Measurements from ENCODE around the gene AQR. TPM values are rescaled to one million over a fixed set of nuclear protein-coding genes. Genes with fewer than 3 reads are reported as not detected.

AQR gene
- total RNA-seq, 1 donor from 2014 or later = 48.5 TPM

- no peak for DNase-seq (ENCODE audit: low spot score)
These were observed 90.4 kb downstream of the AQR start for GRCh38 chr15:34879107-34879506.

DNA sequence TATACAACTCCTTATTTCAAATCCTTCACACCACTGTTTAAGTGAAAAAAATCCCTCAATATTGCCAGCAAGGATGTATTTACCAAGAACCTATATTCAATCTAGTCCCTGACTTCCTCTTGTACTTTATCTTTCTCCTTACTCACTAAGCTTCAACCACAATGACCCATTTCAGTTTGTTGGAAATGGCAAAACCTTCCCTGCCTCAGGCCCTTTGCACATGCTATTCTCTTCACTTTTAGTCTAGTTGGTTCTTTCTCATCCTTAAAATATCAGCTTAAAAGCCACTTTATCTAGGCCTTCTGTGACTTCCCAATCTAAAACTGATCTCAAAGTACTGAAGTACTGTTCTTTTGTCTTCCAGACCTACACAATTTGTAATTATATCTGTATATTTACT is 92.9 kb downstream of the AQR start:
- DNase-seq (ENCODE audit: low spot score) = no peak

DNA sequence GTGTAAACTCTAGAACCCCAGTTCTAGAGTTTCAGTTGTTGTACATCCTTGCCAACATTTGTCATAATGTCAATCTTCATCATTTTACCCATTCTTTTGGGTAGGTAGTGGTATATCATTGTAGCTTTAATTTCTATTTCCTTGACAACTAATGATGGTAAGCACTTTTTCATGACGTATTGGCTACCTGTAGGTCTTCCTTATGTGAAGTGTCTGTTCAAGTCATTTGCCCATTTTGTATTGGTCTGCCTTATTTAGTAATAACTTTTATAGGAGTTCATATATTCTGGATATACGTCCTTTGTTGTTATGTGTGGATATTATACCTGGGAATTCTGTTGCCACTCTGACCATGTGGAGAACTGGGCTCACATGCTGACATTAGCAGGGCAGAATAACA is 100.4 kb downstream of the AQR start:
- no peak for DNase-seq (ENCODE audit: low spot score)

- no peak for DNase-seq (ENCODE audit: low spot score)
These were observed 104.0 kb downstream of the AQR start for GRCh38 chr15:34865531-34865930.

DNA sequence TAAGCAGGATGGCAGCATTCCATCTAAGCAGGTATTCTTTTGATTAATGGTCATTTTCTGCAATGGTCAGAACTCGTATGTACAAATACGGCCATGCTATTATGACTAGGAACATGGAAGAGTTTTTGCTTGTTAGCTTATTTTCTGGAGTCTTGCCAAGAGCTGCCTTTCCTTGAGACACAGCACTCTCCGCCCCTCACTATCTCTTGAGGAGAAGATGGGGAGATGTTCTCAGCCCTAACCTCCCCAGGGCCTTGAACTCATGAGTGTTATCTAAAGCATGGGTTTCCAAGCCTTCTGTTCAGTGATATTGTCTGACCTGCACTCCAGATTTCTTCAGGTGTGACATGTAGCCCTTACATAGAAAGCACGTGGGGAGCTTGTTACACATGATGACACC is 108.3 kb downstream of the AQR start:
- DNase-seq (ENCODE audit: low spot score) = no peak

- no peak for DNase-seq (ENCODE audit: low spot score)
These were observed 113.6 kb downstream of the AQR start for GRCh38 chr15:34855893-34856292.

DNA sequence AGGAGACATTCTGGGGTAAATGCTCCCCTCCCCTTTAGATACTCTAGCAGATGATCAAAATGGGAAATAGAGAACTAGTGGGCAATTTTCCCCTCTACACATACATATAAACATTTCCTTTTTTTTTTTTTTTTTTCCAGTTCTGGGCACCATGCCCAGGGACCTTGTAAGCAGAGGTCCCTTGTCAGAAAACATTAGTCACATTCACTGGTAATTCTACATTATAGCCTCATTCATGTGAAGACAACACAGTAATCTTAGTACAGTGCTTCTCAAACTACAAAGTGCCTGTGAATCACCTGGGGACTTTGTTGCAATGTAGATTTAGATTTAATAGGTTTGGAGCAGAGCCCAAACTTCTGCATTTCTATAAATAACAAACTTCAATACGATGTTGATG is 114.1 kb downstream of the AQR start:
- no peak for DNase-seq (ENCODE audit: low spot score)

- no peak for DNase-seq (ENCODE audit: low spot score)
These were observed 115.3 kb downstream of the AQR start for GRCh38 chr15:34854232-34854631.

GRCh38 chr15:34853001-34853758 is 116.4 kb downstream of the AQR start:
- no peak for DNase-seq (ENCODE audit: low spot score)

DNA sequence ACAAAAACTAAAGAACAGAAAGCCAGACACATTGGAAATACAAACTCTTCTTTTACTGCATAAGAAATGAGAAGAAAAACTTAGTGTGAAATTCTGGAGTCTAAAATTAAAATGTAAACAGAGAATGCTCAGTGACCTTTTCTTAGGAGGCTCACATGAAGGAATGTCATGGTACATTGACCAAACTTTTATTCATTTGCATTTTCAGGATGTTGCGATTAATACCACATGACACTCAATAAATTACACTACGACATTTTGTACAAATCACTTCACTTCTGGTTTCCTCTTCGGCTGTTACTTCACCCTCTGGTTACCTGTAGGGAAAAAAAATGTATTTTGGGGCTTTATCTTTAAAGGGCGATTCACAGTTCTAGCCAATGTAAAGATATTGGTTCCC is 117.8 kb downstream of the AQR start:
- no peak for DNase-seq (ENCODE audit: low spot score)

- no peak for DNase-seq (ENCODE audit: low spot score)
These were observed 118.5 kb downstream of the AQR start for GRCh38 chr15:34851007-34851406.

GRCh38 chr15:34850121-34850520 is 119.4 kb downstream of the AQR start:
- DNase-seq (ENCODE audit: low spot score) = no peak

DNA sequence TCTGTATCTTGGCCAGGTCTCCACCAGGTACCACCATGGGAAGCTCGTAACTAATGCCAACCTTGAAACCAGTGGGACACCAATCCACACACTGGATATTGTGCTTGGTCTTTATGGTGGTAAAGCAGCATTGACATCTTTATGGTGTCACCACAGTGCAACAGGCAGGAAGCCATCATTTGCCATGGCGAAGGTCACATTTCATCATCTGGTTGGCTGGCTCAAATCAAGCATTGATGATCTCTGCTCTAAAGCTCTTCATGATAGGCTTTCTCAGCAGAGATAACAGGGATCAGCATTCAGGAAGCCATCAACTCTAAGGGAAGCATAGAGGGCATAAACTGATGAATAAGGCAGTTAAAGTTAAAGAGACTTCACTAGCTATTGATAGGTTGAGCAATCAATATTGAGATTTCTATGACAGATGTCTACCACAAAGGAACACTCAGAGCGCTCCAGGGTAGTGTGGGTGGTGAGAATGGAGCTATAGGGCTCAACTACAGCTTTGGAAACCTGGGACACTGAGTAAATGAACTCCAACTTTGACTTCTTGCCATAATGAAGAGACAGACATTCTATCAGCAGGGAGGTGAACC is 120.1 kb downstream of the AQR start:
- DNase-seq (ENCODE audit: low spot score) = no peak

- DNase-seq (ENCODE audit: low spot score) = no peak
These were observed 121.9 kb downstream of the AQR start for GRCh38 chr15:34847598-34847997.

- DNase-seq (ENCODE audit: low spot score) = no peak
These were observed 128.2 kb downstream of the AQR start for GRCh38 chr15:34841262-34841725.

DNA sequence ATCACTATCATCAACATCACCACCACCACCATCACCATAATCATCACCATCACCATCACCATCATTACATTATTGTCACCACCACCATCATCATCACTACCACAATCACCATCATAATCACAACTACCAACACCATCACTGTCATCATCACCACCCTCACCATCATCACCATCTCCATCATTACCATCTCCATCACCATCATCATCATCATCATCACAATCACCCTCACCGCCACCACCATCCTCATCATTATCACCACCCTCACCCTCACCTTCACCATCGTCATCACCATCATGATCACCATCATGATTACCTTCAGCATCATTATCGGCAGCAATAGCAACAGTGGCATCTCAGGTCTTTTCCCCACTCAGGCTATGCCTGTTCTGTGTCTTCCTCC is 131.3 kb downstream of the AQR start:
- DNase-seq (ENCODE audit: low spot score) = no peak

DNA sequence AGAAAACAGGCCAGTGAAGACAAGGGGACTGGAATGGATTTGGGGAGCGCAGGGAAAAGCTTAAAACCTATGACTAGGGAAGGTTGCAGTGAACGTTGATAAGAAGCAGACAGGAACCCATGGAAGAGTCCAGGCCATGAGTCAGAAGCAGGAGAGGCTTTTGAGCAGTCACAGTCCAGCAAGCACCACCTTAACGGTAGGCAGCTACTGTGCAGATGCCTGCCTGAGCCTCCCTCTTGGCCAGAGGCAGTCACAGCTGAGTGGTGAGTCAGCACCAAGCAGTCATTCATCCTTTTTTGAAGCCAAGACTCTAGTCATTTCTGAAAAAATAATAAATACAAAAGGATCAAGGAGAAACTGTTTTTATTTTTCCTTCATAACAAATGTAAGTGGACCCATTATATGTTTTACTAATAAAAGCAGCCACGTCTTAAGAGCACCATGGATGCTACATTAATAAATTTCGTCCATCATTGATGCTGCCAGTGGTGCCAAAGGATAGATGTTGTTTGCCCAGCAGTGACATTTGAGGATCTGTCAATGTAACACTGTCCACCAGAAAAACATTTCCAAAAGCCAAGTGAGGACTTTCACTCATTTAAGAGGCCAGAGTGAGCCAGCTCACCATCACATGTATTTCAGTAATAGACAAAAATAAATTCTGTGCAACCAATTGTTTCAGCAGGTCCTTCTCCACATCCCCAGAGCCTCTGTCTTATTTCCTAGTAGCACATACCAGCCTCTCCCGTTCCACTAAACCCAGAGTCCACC is 132.1 kb downstream of the AQR start:
- DNase-seq (ENCODE audit: low spot score) = no peak

GRCh38 chr15:34828145-34828911 is 141.2 kb downstream of the AQR start:
- DNase-seq (ENCODE audit: low spot score) = no peak

DNA sequence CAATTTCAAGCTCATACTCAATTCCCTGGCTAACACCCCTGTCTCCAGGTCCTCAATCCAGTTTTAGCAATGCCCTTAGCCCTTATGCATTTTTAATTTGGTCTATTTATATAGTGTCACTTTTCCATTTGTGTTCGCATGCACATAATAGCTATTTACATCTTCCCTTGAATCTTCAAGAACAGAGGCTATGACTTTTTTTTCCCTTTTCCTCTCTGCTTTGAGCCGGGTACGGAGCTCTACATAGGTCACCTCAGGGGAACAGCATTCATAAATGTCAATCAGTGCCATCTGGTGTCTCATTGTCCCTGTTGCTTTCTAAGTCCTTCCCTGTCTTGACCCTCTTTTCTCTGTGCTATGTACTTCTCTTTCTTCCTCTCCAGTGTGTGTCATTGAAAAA is 147.7 kb downstream of the AQR start:
- DNase-seq (ENCODE audit: low spot score) = no peak

- no peak for DNase-seq (ENCODE audit: low spot score)
These were observed 149.4 kb downstream of the AQR start for GRCh38 chr15:34820110-34820509.

- DNase-seq (ENCODE audit: low spot score) = no peak
These were observed 151.0 kb downstream of the AQR start for GRCh38 chr15:34818526-34818925.

- DNase-seq (ENCODE audit: low spot score) = no peak
These were observed 153.7 kb downstream of the AQR start for GRCh38 chr15:34815836-34816235.

Measured in ureter (tissue), 1 donor.